GM21737 (cell line): ENCODE results near the gene TAL1.

ENCODE experiments used
- ATAC-seq: cut with Tn5 transposase; IDR thresholded peaks from one replicate; pipeline ENCODE4 v1.9.1; 2021; ENCODE audit warnings: mild to moderate bottlenecking, moderate library complexity; ENCODE audit not compliant: unreplicated experiment

TAL1 gene

GRCh38 chr1:47178654-47179016, 53.4 kb downstream of the TAL1 start:
- no peak for ATAC-seq

- ATAC-seq: no peak
Measured at GRCh38 chr1:47178020-47178419, 54.0 kb downstream of the TAL1 start.

GRCh38 chr1:47175227-47175934, 56.6 kb downstream of the TAL1 start:
- no peak for ATAC-seq

- no peak for ATAC-seq
Measured at GRCh38 chr1:47174656-47175020, 57.4 kb downstream of the TAL1 start.

- ATAC-seq: no peak
Measured at GRCh38 chr1:47172782-47173181, 59.2 kb downstream of the TAL1 start.
